MG63 (cell line): ENCODE results near the gene SAPCD2. TPM values are rescaled to one million over a fixed set of nuclear protein-coding genes. Genes with fewer than 3 reads are reported as not detected.

Experiments
- DNase-seq: peaks from one replicate; pipeline ENCODE4 v3.0.0-alpha.2; 2020
- H3K27me3 ChIP-seq: fragments of 250-450 bp; sonication (Bioruptor Pico); 2 replicates; pipeline ENCODE4 v1.5.1; 2020; ENCODE audit warnings: mild to moderate bottlenecking, moderate library complexity
- H3K36me3 ChIP-seq: fragments of 250-450 bp; sonication (Bioruptor Pico); 2 replicates; pipeline ENCODE4 v1.5.1; 2020; ENCODE audit warnings: mild to moderate bottlenecking, moderate library complexity
- H3K4me3 ChIP-seq: fragments of 250-450 bp; sonication (Bioruptor Pico); 2 replicates; pipeline ENCODE4 v1.5.1; 2020; ENCODE audit warnings: mild to moderate bottlenecking, moderate library complexity
- H3K9me3 ChIP-seq: fragments of 250-450 bp; sonication (Bioruptor Pico); 2 replicates; pipeline ENCODE4 v1.5.1; 2020; ENCODE audit warnings: mild to moderate bottlenecking, moderate library complexity
- total RNA-seq: library from RNA; depleted of rRNA; stranded (reverse); fragments of >200 nt; shearing (Covaris generic); gene quantifications from 2 replicates; pipeline ENCODE4 v1.2.3, GENCODE V29; 2014; ENCODE audit warnings: low replicate concordance

The SAPCD2 gene
- total RNA-seq, 1 experiment from 2014 or later = 32.5 TPM

GRCh38 chr9:137062384-137062783, 8.0 kb downstream of the SAPCD2 start:
- peaks cover 4% of the 10 kb centered on the region; the same call in 1 of the 2 replicates for H3K36me3 ChIP-seq
- no peaks in the 10 kb centered on the region for H3K9me3 ChIP-seq
- DNase-seq = no peak
- no peaks in the 10 kb centered on the region for H3K27me3 ChIP-seq
- no peak overlapping the region for H3K4me3 ChIP-seq

GRCh38 chr9:137058521-137059234, 11.7 kb downstream of the SAPCD2 start:
- Histone ChIP-seq H3K4me3 (no peak overlapping the region), H3K27me3 (no peaks in the 10 kb centered on the region), H3K36me3 (peaks cover under 1% of the 10 kb centered on the region; the same call in 1 of the 2 replicates), H3K9me3 (no peaks in the 10 kb centered on the region)
- DNase-seq = no peak

GRCh38 chr9:137057545-137057944, 12.8 kb downstream of the SAPCD2 start:
- Histone ChIP-seq H3K36me3 (no peaks in the 10 kb centered on the region), H3K27me3 (no peaks in the 10 kb centered on the region), H3K4me3 (no peak overlapping the region), H3K9me3 (no peaks in the 10 kb centered on the region)
- DNase-seq = no peak

GRCh38 chr9:137056739-137057415, 13.5 kb downstream of the SAPCD2 start:
- H3K27me3 ChIP-seq = no peaks in the 10 kb centered on the region
- H3K36me3 ChIP-seq = no peaks in the 10 kb centered on the region
- no peak for DNase-seq
- no peaks in the 10 kb centered on the region for H3K9me3 ChIP-seq
- H3K4me3 ChIP-seq = no peak overlapping the region

- peak; percentile 98 for DNase-seq
- no peaks in the 10 kb centered on the region for H3K27me3 ChIP-seq
- no peaks in the 10 kb centered on the region for H3K9me3 ChIP-seq
These were observed 14.7 kb downstream of the SAPCD2 start for GRCh38 chr9:137055385-137056364.

GRCh38 chr9:137054932-137055384, 15.4 kb downstream of the SAPCD2 start:
- Histone ChIP-seq H3K9me3 (no peaks in the 10 kb centered on the region), H3K36me3 (no peaks in the 10 kb centered on the region), H3K27me3 (no peaks in the 10 kb centered on the region), H3K4me3 (no peak overlapping the region)
- DNase-seq = no peak

More at GRCh38 chr9:137055385-137056364, 14.7 kb downstream of the SAPCD2 start:
- no peaks in the 10 kb centered on the region for H3K36me3 ChIP-seq
- H3K4me3 ChIP-seq = no peak overlapping the region

- H3K4me3 ChIP-seq = no peak within 1 kb of the TSS
- no peaks in the 10 kb centered on the region for H3K36me3 ChIP-seq
- H3K27me3 ChIP-seq = no peaks in the 10 kb centered on the region; the same call in 1 of the 2 replicates
- DNase-seq = no peak
- H3K9me3 ChIP-seq = no peaks in the 10 kb centered on the region
These were observed 16.1 kb downstream of the SAPCD2 start, which contains the start of gene ENTPD2 for GRCh38 chr9:137053944-137054931. TSS of gene ENTPD2 (minus strand) at chr9:137054061. CDS start at chr9:137053997, 64 bp downstream.

GRCh38 chr9:137052998-137053943, 17.1 kb downstream of the SAPCD2 start:
- H3K4me3 ChIP-seq = no peak overlapping the region
- H3K9me3 ChIP-seq = no peaks in the 10 kb centered on the region
- DNase-seq = no peak
- H3K36me3 ChIP-seq = no peaks in the 10 kb centered on the region
- no peaks in the 10 kb centered on the region; the same call in 1 of the 2 replicates for H3K27me3 ChIP-seq

- DNase-seq = no peak
- Histone ChIP-seq H3K4me3 (no peak overlapping the region), H3K36me3 (no peaks in the 10 kb centered on the region), H3K9me3 (no peaks in the 10 kb centered on the region), H3K27me3 (no peaks in the 10 kb centered on the region; the same call in 1 of the 2 replicates)
These were observed 18.1 kb downstream of the SAPCD2 start for GRCh38 chr9:137052293-137052692.

- no peak for DNase-seq
- Histone ChIP-seq H3K27me3 (no peaks in the 10 kb centered on the region; the same call in 1 of the 2 replicates), H3K4me3 (no peak overlapping the region), H3K36me3 (no peaks in the 10 kb centered on the region), H3K9me3 (no peaks in the 10 kb centered on the region)
These were observed 19.1 kb downstream of the SAPCD2 start for GRCh38 chr9:137051145-137051724.

GRCh38 chr9:137050570-137050969, 19.8 kb downstream of the SAPCD2 start:
- no peak for DNase-seq
- H3K9me3 ChIP-seq = no peaks in the 10 kb centered on the region

GRCh38 chr9:137049544-137050449, 20.6 kb downstream of the SAPCD2 start:
- Histone ChIP-seq H3K27me3 (no peaks in the 10 kb centered on the region; the same call in 1 of the 2 replicates), H3K4me3 (no peak overlapping the region), H3K36me3 (no peaks in the 10 kb centered on the region), H3K9me3 (no peaks in the 10 kb centered on the region)
- DNase-seq = peak; percentile 56

More at GRCh38 chr9:137050570-137050969, 19.8 kb downstream of the SAPCD2 start:
- Histone ChIP-seq H3K4me3 (no peak overlapping the region), H3K27me3 (no peaks in the 10 kb centered on the region; the same call in 1 of the 2 replicates), H3K36me3 (no peaks in the 10 kb centered on the region)
